ENCODE measurements around the gene IFNLR1. TPM values are rescaled to one million over a fixed set of nuclear protein-coding genes. Genes with fewer than 3 reads are reported as not detected.
A peak's percentile ranks its signal among the peaks of the same experiment; 100 is the strongest.

IFNLR1 gene
- total RNA-seq, result 1 to 10 TPM; 4.3 to 4.6 TPM

DNA sequence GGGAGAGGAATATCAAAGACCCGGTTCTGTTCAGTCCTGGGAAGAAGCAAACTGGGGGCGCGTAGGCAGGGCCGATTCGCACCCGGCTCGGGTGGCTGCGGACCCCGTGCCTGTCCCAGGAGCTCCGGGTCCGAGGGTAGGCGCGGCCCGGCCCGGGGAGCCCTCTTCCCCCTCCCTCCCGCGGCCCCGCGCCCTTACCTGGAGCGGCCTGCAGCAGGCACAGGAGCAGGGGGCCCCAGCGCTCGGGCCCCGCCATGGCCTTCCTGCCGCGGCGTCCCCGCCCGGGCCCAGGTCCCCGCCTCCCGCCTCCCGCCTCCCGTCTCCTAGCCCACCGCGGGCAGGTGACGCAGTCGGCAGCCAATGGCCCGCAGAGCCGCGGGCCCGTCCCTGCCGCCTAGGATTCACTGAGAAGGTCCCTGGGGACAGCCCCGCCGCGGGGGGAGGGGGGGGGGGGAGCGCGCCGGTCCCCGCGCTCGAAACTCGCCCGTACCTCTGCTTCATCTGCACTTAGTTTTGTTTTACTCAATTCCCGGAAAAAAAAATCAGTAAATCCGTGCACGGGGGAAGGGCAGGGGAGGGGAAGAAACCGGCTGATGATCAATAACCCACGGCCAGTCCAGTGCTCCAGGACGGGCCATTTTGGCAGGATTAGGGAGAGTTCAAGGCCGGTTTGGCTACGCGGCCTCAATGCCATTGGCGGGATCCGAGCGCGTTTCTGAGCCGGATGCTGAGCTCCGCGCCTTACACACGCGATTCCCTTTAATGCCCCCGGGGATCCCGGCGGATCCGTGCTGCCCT is at the start of gene IFNLR1:
Gene IFNLR1, minus strand, starts transcription at position 297 of the 798 bp plus-strand sequence. Its CDS starts 41 bp downstream, at position 256.
- H3K27me3 Mint-ChIP-seq (ENCODE audit: low read depth), result peaks cover 3% of the 10 kb centered on the region
- intact Hi-C loops (cut with micrococcal nuclease), result loop anchor here (1.0 to 5.0 kb wide), 4 partner anchors 37 to 560 kb away; partner anchors contain the start of genes CLIC4 and PNRC2

DNA sequence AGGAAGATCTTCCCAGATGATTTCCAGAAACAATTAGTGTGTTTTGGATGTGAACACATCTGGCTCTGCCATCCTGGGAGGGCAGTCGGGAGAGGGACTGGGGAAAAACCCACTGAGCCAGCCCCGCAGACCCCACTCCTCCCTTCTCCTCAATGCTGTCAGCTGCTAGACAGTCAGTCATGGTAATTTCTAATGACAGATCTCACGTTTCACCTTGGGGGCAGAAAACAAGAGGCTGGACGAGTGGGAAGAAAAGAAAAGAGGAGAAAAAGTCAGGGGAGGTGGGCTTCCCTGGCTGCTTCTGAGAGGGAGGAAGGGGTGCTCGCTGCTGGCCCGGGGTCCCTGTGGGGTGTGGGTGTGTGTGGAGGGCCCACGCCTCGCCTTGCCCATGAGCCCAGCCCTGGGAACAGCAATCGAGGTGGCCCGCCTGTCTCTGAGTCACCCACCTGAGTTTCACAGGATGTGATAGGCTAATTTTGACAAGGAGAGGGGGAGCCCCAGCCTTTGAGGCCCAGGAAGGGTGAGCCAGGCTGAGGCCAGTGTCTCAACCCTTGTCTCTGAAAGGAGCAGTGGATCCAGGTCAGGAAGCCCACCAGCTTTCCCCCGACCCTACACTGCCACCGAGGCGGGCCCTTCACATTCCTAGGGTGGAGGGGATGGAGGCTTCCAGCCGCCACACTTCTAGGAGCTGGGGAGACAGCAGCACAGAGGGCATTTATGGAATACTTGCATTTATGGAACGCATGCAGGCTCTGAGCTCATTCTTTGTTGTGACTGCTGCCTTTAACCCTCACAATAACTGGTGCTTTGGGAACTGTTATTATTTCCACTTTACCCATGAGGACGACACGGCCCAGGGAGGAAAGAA is 49.1 kb upstream of the IFNLR1 start:
- H3K27ac Mint-ChIP-seq, result no peak overlapping the region
- intact Hi-C loops (cut with micrococcal nuclease), result loop anchor here (1.0 to 2.0 kb wide), 2 partner anchors 41 to 73 kb away; no protein-coding TSS in a partner anchor
- CTCF ChIA-PET, result interaction anchor here (0.6 to 1.0 kb wide), 2 partner anchors 34 to 206 kb away, joined by 3 to 5 read pairs; no protein-coding TSS in a partner anchor
- no peak overlapping the region for H3K4me3 Mint-ChIP-seq
- H3K4me1 Mint-ChIP-seq (ENCODE audit: low read depth), result peaks cover 14% of the 10 kb centered on the region
- peak; percentile 81 for DNase-seq
- peaks cover 4% of the 10 kb centered on the region for H3K9me3 Mint-ChIP-seq
- H3K27me3 Mint-ChIP-seq (ENCODE audit: low read depth), result peaks cover 11% of the 10 kb centered on the region
- H3K36me3 Mint-ChIP-seq (ENCODE audit: low read depth), result no peaks in the 10 kb centered on the region

More for the DNA sequence above, at the start of gene IFNLR1:
- Mint-ChIP-seq H3K36me3 (ENCODE audit: low read depth) (peaks cover 1% of the 10 kb centered on the region), H3K4me1 (ENCODE audit: low read depth) (peaks cover 50% of the 10 kb centered on the region), H3K9me3 (peaks cover 2% of the 10 kb centered on the region), H3K4me3 (peak within 1 kb of the TSS; percentile 79), H3K27ac (peak within 1 kb of the TSS; percentile 18)
- DNase-seq, result peak; percentile 92
- CTCF ChIA-PET, result interaction anchor here (1.6 to 4.0 kb wide), 4 partner anchors 12 to 204 kb away, joined by 5 to 15 read pairs (median 8); no protein-coding TSS in a partner anchor

- intact Hi-C loops (cut with micrococcal nuclease), result no loop called here
- Mint-ChIP-seq H3K4me1 (ENCODE audit: low read depth) (peaks cover 14% of the 10 kb centered on the region), H3K9me3 (peaks cover 4% of the 10 kb centered on the region), H3K36me3 (ENCODE audit: low read depth) (no peaks in the 10 kb centered on the region), H3K27me3 (ENCODE audit: low read depth) (peaks cover 10% of the 10 kb centered on the region), H3K27ac (no peak overlapping the region), H3K4me3 (no peak overlapping the region)
- DNase-seq, result no peak
- CTCF ChIA-PET, result interaction anchor here (0.5 to 0.6 kb wide), 2 partner anchors 34 to 155 kb away, joined by 3 to 4 read pairs; no protein-coding TSS in a partner anchor
Observed at GRCh38 chr1:24233684-24234600, 46.9 kb upstream of the IFNLR1 start.

DNA sequence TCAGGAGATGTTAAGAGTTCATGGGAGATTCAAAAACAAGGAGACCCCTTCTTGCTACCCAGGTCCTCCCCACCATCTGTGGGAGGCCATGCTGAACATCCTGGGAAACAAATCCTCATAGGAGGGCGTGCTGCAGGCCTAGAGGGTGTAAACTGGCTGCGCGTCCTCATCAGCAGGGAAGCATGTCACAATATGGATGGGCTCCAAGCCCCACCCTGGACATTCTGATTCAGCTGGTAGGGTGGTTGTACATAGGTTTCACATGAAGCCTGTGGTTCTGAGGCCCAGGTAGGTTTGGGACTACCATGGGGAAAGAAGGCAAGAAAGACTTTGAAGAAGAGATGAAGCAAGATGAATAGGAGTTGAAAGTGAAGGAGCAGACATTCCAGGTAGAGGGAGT is 44.6 kb upstream of the IFNLR1 start:
- Mint-ChIP-seq H3K36me3 (ENCODE audit: low read depth) (no peaks in the 10 kb centered on the region), H3K4me1 (ENCODE audit: low read depth) (peaks cover 11% of the 10 kb centered on the region), H3K9me3 (peaks cover 4% of the 10 kb centered on the region), H3K27ac (no peak overlapping the region), H3K4me3 (no peak overlapping the region), H3K27me3 (ENCODE audit: low read depth) (no peaks in the 10 kb centered on the region)
- intact Hi-C loops (cut with micrococcal nuclease), result no loop called here
- no peak for DNase-seq
- CTCF ChIA-PET, result no interaction called here

DNA sequence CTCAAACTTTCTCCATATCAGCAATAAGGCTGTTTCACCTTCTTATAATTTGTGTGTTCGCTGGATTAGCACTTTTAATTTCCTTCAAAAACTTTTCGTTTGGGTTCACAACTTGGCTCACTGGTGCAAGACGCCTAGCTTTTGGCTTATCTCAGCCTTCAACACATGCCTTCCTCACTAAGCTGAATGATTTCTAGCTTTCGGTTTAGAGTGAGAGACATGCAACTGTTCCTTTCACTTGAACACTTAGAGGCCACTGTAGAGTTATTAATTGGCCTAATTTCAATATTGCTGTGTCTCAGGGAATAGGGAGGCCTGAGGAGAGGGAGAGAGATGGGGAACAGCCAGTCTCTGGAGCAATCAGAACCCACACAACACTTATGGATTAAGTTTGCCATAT is 41.2 kb upstream of the IFNLR1 start:
- H3K27me3 Mint-ChIP-seq (ENCODE audit: low read depth), result peaks cover 2% of the 10 kb centered on the region

GRCh38 chr1:24226749-24227148 is 39.7 kb upstream of the IFNLR1 start:
- CTCF ChIA-PET, result interaction anchor here (0.6 kb wide), 1 partner anchor 20 kb away, joined by 3 read pairs; no protein-coding TSS in a partner anchor
- Mint-ChIP-seq H3K4me1 (ENCODE audit: low read depth) (no peaks in the 10 kb centered on the region), H3K4me3 (no peak overlapping the region), H3K9me3 (no peaks in the 10 kb centered on the region), H3K27ac (no peak overlapping the region), H3K27me3 (ENCODE audit: low read depth) (peaks cover 5% of the 10 kb centered on the region), H3K36me3 (ENCODE audit: low read depth) (no peaks in the 10 kb centered on the region)
- intact Hi-C loops (cut with micrococcal nuclease), result no loop called here
- DNase-seq, result no peak

More for the DNA sequence above, 41.2 kb upstream of the IFNLR1 start:
- no peak for DNase-seq
- intact Hi-C loops (cut with micrococcal nuclease), result no loop called here
- Mint-ChIP-seq H3K4me3 (no peak overlapping the region), H3K9me3 (no peaks in the 10 kb centered on the region), H3K36me3 (ENCODE audit: low read depth) (no peaks in the 10 kb centered on the region), H3K27ac (no peak overlapping the region), H3K4me1 (ENCODE audit: low read depth) (no peaks in the 10 kb centered on the region)
- CTCF ChIA-PET, result interaction anchor here (1.0 kb wide), 1 partner anchor 163 kb away, joined by 5 read pairs; no protein-coding TSS in a partner anchor

DNA sequence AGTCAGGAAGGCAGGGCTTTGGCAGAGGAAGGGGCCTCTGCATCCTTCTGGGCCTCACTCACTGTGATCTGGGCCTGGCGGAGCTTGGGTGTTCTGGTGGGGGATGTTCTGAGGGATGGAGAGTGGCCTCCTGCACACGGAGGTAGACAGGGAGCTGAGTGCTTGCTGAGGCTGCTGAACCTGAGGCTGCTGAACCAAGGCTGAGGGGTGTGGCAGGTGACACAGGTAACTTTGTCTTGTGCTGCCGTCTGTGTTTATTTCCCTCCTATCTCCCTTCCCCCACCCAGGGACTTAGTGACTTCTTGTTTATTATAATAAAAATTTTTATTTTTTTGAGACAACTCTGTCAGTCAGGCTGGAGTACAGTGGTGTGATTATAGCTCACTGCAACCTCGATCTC is 37.7 kb upstream of the IFNLR1 start:
- DNase-seq, result no peak
- Mint-ChIP-seq H3K9me3 (no peaks in the 10 kb centered on the region), H3K27me3 (ENCODE audit: low read depth) (peaks cover 9% of the 10 kb centered on the region), H3K4me3 (no peak overlapping the region), H3K27ac (no peak overlapping the region), H3K4me1 (ENCODE audit: low read depth) (no peaks in the 10 kb centered on the region), H3K36me3 (ENCODE audit: low read depth) (no peaks in the 10 kb centered on the region)
- intact Hi-C loops (cut with micrococcal nuclease), result no loop called here
- CTCF ChIA-PET, result no interaction called here

DNA sequence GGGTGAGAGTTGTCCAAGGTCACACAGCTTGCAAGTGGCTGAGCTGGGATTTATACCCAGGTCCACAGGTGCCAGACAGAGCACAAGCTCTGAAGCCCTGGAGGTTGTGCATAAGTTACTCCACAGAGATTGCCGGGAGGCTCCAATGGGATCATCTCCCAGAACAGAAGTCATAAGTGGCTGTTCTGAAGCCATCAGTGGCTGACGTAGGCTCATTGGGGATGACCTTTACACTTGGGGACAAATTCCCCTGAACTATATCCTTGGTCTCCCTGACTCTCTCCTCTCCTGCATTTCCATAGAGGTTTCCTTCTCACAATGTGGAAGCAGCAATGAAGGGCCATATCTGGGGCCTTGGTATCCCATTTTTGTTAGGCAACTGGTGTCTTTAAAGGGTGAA is 37.0 kb upstream of the IFNLR1 start:
- H3K27ac Mint-ChIP-seq, result no peak overlapping the region
- no peak overlapping the region for H3K4me3 Mint-ChIP-seq
- CTCF ChIA-PET, result interaction anchor here (1.1 kb wide), 1 partner anchor 167 kb away, joined by 4 read pairs; no protein-coding TSS in a partner anchor
- H3K27me3 Mint-ChIP-seq (ENCODE audit: low read depth), result peaks cover 9% of the 10 kb centered on the region
- no peaks in the 10 kb centered on the region for H3K4me1 Mint-ChIP-seq (ENCODE audit: low read depth)
- no peak for DNase-seq
- H3K9me3 Mint-ChIP-seq, result no peaks in the 10 kb centered on the region
- no peaks in the 10 kb centered on the region for H3K36me3 Mint-ChIP-seq (ENCODE audit: low read depth)
- intact Hi-C loops (cut with micrococcal nuclease), result no loop called here

- H3K27ac Mint-ChIP-seq, result no peak overlapping the region
- intact Hi-C loops (cut with micrococcal nuclease), result no loop called here
- CTCF ChIA-PET, result interaction anchor here (1.1 kb wide), 1 partner anchor 169 kb away, joined by 4 read pairs; no protein-coding TSS in a partner anchor
- H3K4me3 Mint-ChIP-seq, result no peak overlapping the region
- DNase-seq, result no peak
- H3K9me3 Mint-ChIP-seq, result no peaks in the 10 kb centered on the region
- no peaks in the 10 kb centered on the region for H3K4me1 Mint-ChIP-seq (ENCODE audit: low read depth)
- H3K27me3 Mint-ChIP-seq (ENCODE audit: low read depth), result peaks cover 13% of the 10 kb centered on the region
- no peaks in the 10 kb centered on the region for H3K36me3 Mint-ChIP-seq (ENCODE audit: low read depth)
Observed at GRCh38 chr1:24222793-24223192, 35.7 kb upstream of the IFNLR1 start.

GRCh38 chr1:24222008-24222605 is 35.0 kb upstream of the IFNLR1 start:
- H3K9me3 Mint-ChIP-seq, result no peaks in the 10 kb centered on the region
- no peaks in the 10 kb centered on the region for H3K36me3 Mint-ChIP-seq (ENCODE audit: low read depth)
- H3K4me3 Mint-ChIP-seq, result no peak overlapping the region
- no peak for DNase-seq
- peaks cover 16% of the 10 kb centered on the region for H3K27me3 Mint-ChIP-seq (ENCODE audit: low read depth)
- H3K4me1 Mint-ChIP-seq (ENCODE audit: low read depth), result no peaks in the 10 kb centered on the region
- H3K27ac Mint-ChIP-seq, result no peak overlapping the region
- CTCF ChIA-PET, result interaction anchor here (1.1 kb wide), 1 partner anchor 163 kb away, joined by 3 read pairs; no protein-coding TSS in a partner anchor
- intact Hi-C loops (cut with micrococcal nuclease), result no loop called here

DNA sequence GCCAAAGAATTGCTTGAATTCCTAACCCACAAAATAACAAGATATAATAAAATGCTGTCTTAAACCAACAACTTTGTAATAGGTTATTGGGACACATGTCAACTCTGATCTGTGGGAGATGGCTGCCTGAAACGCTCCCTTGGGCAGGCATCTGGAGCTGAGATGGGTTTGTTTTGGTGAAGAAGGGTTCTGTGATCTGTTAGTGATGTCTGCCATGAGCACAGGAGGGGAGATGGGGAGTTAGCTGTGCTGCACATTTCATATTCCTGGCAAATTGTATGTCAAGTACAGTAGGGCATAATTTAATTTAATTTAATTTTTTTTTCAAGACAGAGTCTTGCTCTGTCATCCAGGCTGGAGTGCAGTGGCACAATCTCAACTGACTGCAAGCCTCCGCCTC is 34.2 kb upstream of the IFNLR1 start:
- Mint-ChIP-seq H3K27ac (no peak overlapping the region), H3K36me3 (ENCODE audit: low read depth) (no peaks in the 10 kb centered on the region), H3K9me3 (no peaks in the 10 kb centered on the region), H3K4me3 (no peak overlapping the region), H3K27me3 (ENCODE audit: low read depth) (peaks cover 16% of the 10 kb centered on the region), H3K4me1 (ENCODE audit: low read depth) (no peaks in the 10 kb centered on the region)
- CTCF ChIA-PET, result interaction anchor here (0.5 to 1.1 kb wide), 2 partner anchors 22 to 164 kb away, joined by 3 to 4 read pairs; no protein-coding TSS in a partner anchor
- intact Hi-C loops (cut with micrococcal nuclease), result no loop called here
- DNase-seq, result no peak

Data from activated naive CD4-positive, alpha-beta T cell treated with anti-CD3 and anti-CD28 coated beads for 36 hours (primary cell).